SIG-M5 treated with dmso at 0.1 percent for 504 hours (cell line): ENCODE results near the gene KPNB1.

ENCODE experiments used
- DNase-seq: peaks from one replicate; lab custom pipeline; 2025; ENCODE audit not compliant: unreplicated experiment; lab: John Stamatoyannopoulos, UW

Gene KPNB1

GRCh38 chr17:47711366-47712099, 61.8 kb downstream of the KPNB1 start:
- no peak for DNase-seq

- peak; percentile 34 for DNase-seq
These were observed 62.8 kb downstream of the KPNB1 start for GRCh38 chr17:47712330-47713023.

DNA sequence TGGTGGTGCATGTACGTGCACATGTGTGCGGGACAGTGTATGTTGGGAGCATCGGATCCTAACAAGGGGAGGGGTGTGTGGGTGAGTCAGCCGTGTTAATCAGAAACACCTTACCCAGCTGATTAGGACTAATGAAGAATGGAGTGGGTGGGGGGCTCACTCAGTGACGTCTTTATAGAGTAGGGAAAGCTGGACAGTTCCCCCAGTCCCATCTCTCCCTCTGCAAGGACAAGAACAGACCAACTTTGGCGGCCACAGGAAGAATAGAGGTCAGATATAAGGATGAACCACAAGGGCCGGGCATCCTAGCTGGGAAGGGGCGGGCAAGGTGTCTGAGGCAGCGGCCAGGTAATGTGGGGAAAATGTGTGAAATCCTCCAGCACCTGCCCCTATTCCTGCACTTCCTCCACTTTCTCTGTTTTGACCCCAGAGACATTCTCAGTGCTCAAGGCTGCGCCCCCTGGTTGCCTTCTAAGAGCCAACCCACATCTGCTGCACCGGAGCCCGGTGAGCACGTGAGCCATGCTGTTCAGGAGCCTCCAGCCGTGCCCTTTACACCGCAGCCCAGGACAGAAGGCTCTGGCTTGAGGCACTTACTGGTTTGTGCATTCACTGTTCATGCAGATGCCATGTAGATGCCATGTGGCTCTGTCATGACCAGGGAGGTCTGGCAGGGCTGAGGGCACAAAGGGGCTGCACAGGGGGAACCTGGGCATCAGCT, 64.4 kb downstream of the KPNB1 start:
- no peak for DNase-seq

DNA sequence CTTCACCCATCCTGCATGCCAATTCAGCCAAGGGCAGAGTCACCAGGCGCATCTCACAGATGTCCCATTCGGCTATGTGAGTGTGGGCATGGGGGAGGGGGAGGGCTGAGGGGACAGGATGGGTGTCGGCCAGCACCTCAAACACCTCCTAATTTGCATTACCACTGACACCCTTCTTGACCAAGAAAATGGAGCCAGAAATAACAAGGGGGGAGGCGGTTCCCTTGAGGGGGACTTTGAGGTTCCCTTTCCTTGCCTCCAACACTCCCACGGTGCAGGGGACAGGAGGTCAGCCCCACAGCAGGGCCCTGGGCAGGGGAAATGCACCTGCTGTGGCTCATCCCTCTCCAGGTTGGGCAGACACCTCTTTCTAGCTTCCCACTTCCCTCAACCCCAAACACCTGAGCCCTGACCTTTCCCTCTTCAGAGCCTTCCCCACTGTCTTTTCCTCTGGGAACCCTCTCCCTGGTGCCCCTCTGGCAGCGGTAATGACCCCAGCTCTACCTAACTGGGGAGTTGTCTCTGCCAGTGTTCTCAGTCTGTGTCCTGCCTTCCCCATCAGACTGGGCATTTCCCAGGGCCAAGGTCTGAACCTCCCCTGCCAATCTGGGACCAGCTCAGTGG, 65.2 kb downstream of the KPNB1 start:
- DNase-seq, result no peak

GRCh38 chr17:47715669-47716325, 66.1 kb downstream of the KPNB1 start:
- DNase-seq, result no peak

- DNase-seq, result no peak
These were observed 66.7 kb downstream of the KPNB1 start for GRCh38 chr17:47716375-47716774.

DNA sequence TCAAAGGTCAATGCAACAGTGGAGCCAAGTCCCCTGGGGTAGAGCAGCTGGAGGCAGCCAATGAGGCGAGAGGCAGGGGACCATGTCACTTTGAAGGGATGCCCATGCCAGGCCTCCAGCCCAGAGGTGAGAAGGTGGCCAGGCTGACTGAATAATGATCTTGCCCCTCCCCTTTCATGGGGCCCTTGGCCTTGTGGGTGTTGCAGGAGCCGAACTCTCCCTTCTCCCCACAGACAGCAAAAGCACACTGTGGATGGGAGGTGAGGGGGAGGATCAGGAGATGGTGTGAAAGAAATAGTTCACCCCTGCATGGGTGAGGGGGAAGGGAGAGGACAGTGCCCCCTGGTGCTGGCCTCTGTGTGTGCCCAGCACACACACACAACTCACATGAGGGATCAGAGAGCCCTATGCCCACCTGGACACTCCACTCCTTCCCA, 67.6 kb downstream of the KPNB1 start:
- no peak for DNase-seq

DNA sequence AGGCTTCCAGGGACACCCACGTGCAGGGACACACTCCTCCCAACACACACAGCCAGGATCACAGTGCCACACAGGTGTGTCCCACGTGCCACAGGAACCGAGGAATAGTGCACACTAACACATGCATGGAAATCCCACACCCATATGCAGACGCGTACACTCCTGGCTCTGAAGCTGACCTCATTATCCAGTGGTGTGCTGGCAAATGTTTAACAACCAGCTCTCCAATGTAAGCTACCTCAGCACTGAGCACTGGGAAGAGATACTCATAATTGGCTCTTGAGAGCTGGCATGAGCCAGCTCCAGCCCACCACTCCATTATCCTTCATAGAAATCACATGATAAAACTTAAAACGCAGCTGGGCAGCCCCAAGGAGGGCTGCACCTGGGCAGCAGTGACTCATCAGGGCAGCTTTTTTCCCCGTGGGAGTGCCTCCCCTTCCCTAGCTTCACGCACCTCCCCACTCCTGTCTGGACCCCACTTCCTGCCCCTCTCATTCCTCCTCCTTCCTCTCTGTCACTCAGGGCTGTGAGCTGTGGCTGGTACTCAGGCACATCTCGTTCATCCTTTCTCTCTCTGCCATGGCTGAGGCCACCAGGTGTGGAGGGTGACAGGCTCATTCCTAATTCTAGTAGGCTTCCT, 68.4 kb downstream of the KPNB1 start:
- no peak for DNase-seq

GRCh38 chr17:47718634-47719405, 69.1 kb downstream of the KPNB1 start:
- no peak for DNase-seq

GRCh38 chr17:47719411-47720152, 69.9 kb downstream of the KPNB1 start:
- peak; percentile 16 for DNase-seq

- DNase-seq, result no peak
These were observed 70.5 kb downstream of the KPNB1 start for GRCh38 chr17:47720196-47720595.

- peak; percentile 49 for DNase-seq
These were observed 71.2 kb downstream of the KPNB1 start for GRCh38 chr17:47720754-47721533.

GRCh38 chr17:47721725-47722124, 72.0 kb downstream of the KPNB1 start:
- DNase-seq, result no peak

GRCh38 chr17:47724705-47725104, 75.0 kb downstream of the KPNB1 start:
- no peak for DNase-seq

DNA sequence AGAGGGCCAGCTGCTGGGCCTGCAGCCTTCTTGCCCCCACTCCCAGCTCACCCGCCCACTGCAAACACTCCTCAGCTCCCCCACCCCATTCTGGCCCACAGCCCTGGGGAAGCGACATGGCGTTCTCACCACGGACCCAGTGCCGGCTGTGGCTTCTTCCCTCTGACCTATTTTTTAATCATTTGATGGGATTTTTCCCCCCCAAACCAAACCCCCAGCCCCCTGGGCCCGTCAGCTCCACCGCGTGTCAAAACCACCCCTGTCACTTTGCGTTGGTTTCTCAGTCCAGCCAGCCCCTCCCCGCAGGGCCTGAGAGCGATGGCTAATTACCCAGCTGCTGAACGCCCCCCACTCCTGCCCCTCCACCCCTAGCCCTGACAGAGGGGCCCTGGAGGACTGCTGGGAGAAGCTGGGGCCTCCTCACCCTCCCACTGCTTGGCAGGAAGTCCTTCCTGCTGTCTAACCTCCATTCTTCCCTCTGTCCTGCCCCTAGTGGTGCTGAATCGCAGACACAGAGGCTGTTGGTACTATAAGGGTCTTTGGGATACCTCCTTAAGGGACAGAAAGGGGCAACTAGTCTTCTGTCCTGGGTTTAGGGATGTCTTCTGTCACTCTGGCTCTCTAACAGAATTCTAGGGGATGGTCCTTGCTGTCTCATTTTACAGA, 75.9 kb downstream of the KPNB1 start:
- DNase-seq, result no peak

GRCh38 chr17:47726796-47727703, 77.3 kb downstream of the KPNB1 start:
- DNase-seq, result no peak

DNA sequence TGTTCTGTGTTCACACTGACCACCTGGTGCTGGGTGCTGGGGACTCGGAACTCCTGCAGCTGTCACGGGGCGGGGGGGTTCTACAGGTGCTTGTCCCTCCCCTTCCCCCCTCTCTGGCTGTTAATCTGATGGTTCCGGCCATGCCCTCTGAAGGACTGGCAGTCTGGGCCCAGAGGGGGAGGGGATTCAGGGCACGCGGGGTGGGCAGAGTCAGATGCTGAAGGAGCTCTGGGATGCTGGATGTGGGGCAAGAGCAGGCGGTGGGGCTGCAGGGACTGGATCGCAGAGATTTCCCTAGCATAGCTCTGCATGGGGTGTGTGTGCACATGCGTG, 78.0 kb downstream of the KPNB1 start:
- no peak for DNase-seq
